Endothelial cell of umbilical vein (primary cell): Measurements from ENCODE around the gene TBC1D10A. TPM values are rescaled to one million over a fixed set of nuclear protein-coding genes. Genes with fewer than 3 reads are reported as not detected.
A peak's percentile ranks its signal among the peaks of the same experiment; 100 is the strongest.

Experiments
- BruUV-seq: library from RNA; stranded (reverse); fragments of 400-500 nt; replicated peaks from 2 replicates; lab custom pipeline; 2021; lab: Mats Ljungman, UMichigan
- CTCF ChIA-PET: fragments of 300-600, 350-600 bp; sonication (Branson Sonifier 250); formaldehyde crosslinking; loops from one replicate; lab custom pipeline; 2021; ENCODE audit warnings: antibody characterized with exemption, inconsistent platforms; lab: Charles Lee
- POLR2A ChIA-PET: fragments of 300-600, 350-600 bp; sonication (Branson Sonifier 250); formaldehyde crosslinking; loops from one replicate; lab custom pipeline; 2021; ENCODE audit warnings: antibody characterized with exemption, inconsistent platforms; lab: Charles Lee
- DNase-seq: peaks from one replicate; pipeline ENCODE4 v3.0.0-alpha.2; 2011; ENCODE audit warnings: low read depth, low spot score
- FAIRE-seq: peaks from 2 replicates; lab custom pipeline; 2011; peaks lifted over from hg19 to GRCh38; lab: Jason Lieb, UNC
- H2AFZ ChIP-seq: 2 replicates; pipeline ENCODE4 v1.6.0; 2012; ENCODE audit warnings: low read depth, low read length, control low read depth, inconsistent platforms
- H3K27ac ChIP-seq: 2 replicates; pipeline ENCODE4 v1.5.1; 2011; ENCODE audit warnings: low read depth, mild to moderate bottlenecking, control low read depth, low read length, moderate library complexity; ENCODE audit not compliant: insufficient read depth
- H3K27me3 ChIP-seq, 2 experiments: 2 replicates each; pipeline versions ENCODE4 v1.6.0 to v1.6.1; 2011; ENCODE audit warnings: low read length in 2 of 2, mixed read lengths in 1 of 2; ENCODE audit not compliant: control insufficient read depth in 2 of 2, insufficient read depth in 2 of 2
- H3K36me3 ChIP-seq, 2 experiments: 2 replicates in 1 of 2; 3 replicates in 1 of 2; pipeline ENCODE4 v1.5.1; 2011; ENCODE audit warnings: low read length in 2 of 2, mild to moderate bottlenecking in 1 of 2, moderate library complexity in 1 of 2; ENCODE audit not compliant: control insufficient read depth in 2 of 2, insufficient read depth in 2 of 2; ENCODE audit errors: extremely low read depth in 1 of 2
- H3K4me1 ChIP-seq: 3 replicates; pipeline ENCODE4 v1.5.1; 2011; ENCODE audit warnings: mild to moderate bottlenecking, low read length; ENCODE audit not compliant: control insufficient read depth, insufficient read depth; ENCODE audit errors: extremely low read depth
- H3K4me2 ChIP-seq: 2 replicates; pipeline ENCODE4 v1.6.1; 2011; ENCODE audit warnings: low read length, control low read depth, mixed read lengths; ENCODE audit not compliant: insufficient read depth
- H3K4me3 ChIP-seq, 3 experiments: fragments of 200-600 bp in 1 of 3; sonication (generic), shearing (Covaris generic) in 1 of 3; replicated peaks in 1 of 3; 2 replicates each; pipeline ENCODE4 v1.5.1; 2011 to 2016; ENCODE audit warnings: control low read depth in 3 of 3, low read length in 3 of 3, mild to moderate bottlenecking in 2 of 3, inconsistent platforms in 1 of 3, low read depth in 1 of 3, moderate library complexity in 1 of 3; ENCODE audit not compliant: insufficient read depth in 1 of 3
- H3K79me2 ChIP-seq: 2 replicates; pipeline ENCODE4 v1.6.0; 2012; ENCODE audit warnings: low read length, inconsistent platforms; ENCODE audit not compliant: control insufficient read depth, insufficient read depth
- H3K9ac ChIP-seq: replicated peaks from 2 replicates; pipeline ENCODE3; 2011; ENCODE audit warnings: low read length, control low read depth; ENCODE audit not compliant: insufficient read depth; ENCODE audit errors: extremely low read depth
- H3K9me1 ChIP-seq: replicated peaks from 3 replicates; pipeline ENCODE4 v1.6.0; 2011; ENCODE audit warnings: mild to moderate bottlenecking, low read length; ENCODE audit not compliant: control insufficient read depth, insufficient read depth; ENCODE audit errors: extremely low read depth
- H3K9me3 ChIP-seq: replicated peaks from 2 replicates; pipeline ENCODE4 v1.5.1; 2012; ENCODE audit warnings: low read length, inconsistent platforms; ENCODE audit not compliant: control insufficient read depth, insufficient read depth
- H4K20me1 ChIP-seq: replicated peaks from 2 replicates; pipeline ENCODE3; 2011; ENCODE audit warnings: mild to moderate bottlenecking, low read length; ENCODE audit not compliant: control insufficient read depth, insufficient read depth; ENCODE audit errors: extremely low read depth
- FOS ChIP-seq: IDR thresholded peaks from 2 replicates; pipeline ENCODE4 v1.6.1; 2011; ENCODE audit warnings: mild to moderate bottlenecking, low read length, moderate library complexity, borderline replicate concordance; ENCODE audit not compliant: insufficient read depth
- GATA2 ChIP-seq: IDR thresholded peaks from 2 replicates; pipeline ENCODE4 v1.7.0; 2011; ENCODE audit warnings: low read depth, mild to moderate bottlenecking, moderate library complexity, mixed read lengths, low read length; ENCODE audit not compliant: insufficient read length, insufficient read depth
- JUN ChIP-seq: IDR thresholded peaks from 2 replicates; pipeline ENCODE4 v1.6.1; 2011; ENCODE audit warnings: borderline replicate concordance, low read depth; ENCODE audit not compliant: insufficient read length, insufficient read depth
- MAX ChIP-seq: IDR thresholded peaks from 2 replicates; pipeline ENCODE4 v1.6.1; 2011; ENCODE audit not compliant: insufficient read depth, insufficient read length
- MYC ChIP-seq: IDR thresholded peaks from one replicate; pipeline ENCODE4 v1.6.1; 2011; ENCODE audit warnings: mild to moderate bottlenecking, low read depth, low read length
- POLR2A ChIP-seq: IDR thresholded peaks from 2 replicates; pipeline ENCODE4 v1.6.1; 2012; ENCODE audit warnings: low read depth, mild to moderate bottlenecking, control low read depth, low read length
- POLR2AphosphoS5 ChIP-seq: IDR thresholded peaks from 2 replicates; pipeline ENCODE4 v1.6.1; 2012; ENCODE audit warnings: low read depth, mild to moderate bottlenecking, control low read depth, low read length, moderate library complexity; ENCODE audit not compliant: insufficient read depth
- dilution Hi-C: fragments of 300-500 bp; cut with MboI; formaldehyde crosslinking; loops from one replicate; pipeline ENCODE4 v1.15.0; 2019; ENCODE audit warnings: low sequenced_read_pairs; ENCODE audit not compliant: extremely low pct_ligation_motif_present
- intact Hi-C: fragments of 100-400 bp; cut with micrococcal nuclease; formaldehyde crosslinking; loops from one replicate; pipeline ENCODE4 v1.10.0; 2022
- polyA plus RNA-seq, 4 experiments: library from polyadenylated mRNA; depleted of rRNA in 3 of 4; stranded (reverse) in 3 of 4; unstranded in 1 of 4; fragments of >200 nt; gene quantifications; 2 replicates each; pipeline versions ENCODE4 v1.2.1 to v1.2.3, GENCODE V29; 2011 to 2012; ENCODE audit warnings: missing spikeins in 1 of 4
- total RNA-seq: library from RNA; stranded (reverse); gene quantifications from 2 replicates; pipeline ENCODE4 v1.2.3, GENCODE V29; 2021
- TF ChIP-seq, protein P1 (sequence below), 2 donors: IDR thresholded peaks; 1 replicate in 1 of 2; 2 replicates in 1 of 2; pipeline ENCODE4 v1.5.1; 2011; ENCODE audit warnings: low read length in 2 of 2, mild to moderate bottlenecking in 2 of 2, moderate library complexity in 2 of 2, control low read depth in 1 of 2, inconsistent platforms in 1 of 2, low read depth in 1 of 2; ENCODE audit not compliant: insufficient read depth in 1 of 2; ENCODE audit errors: extremely low read depth in 1 of 2

TBC1D10A gene
- total and polyA plus RNA-seq, 2 donors (not counting 3 experiments of a cell fraction or from before 2014, with no cell fraction given) = 10.0 to 11.9 TPM

DNA sequence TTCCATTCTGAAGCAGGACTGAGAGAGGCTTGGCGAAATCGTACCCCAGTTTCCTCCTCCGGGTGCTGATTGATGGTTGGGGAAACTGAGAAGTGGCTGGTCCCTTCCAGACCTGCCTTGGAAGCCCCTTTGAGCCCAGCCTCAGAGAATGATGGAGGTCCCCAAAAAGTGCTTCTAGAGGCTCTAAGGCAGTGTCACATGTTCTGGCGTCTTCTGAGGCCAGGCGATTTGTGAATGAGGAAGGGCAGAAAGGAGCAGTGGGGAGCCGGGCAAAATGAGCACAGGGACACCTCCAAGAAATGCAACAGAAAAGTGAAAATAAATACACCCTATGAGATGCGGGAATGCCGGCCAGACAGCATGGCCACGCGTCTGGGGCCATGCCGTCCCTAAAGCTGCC is 79.2 kb downstream of the TBC1D10A start:
- BruUV-seq = no TSS peak
- Histone ChIP-seq H4K20me1 (no peaks in the 10 kb centered on the region), H3K9me1 (no peaks in the 10 kb centered on the region), H3K27ac (no peak overlapping the region), H3K79me2 (no peaks in the 10 kb centered on the region), H3K4me1 (peaks cover 11% of the 10 kb centered on the region), H3K9ac (no peak overlapping the region), H3K36me3 (no peaks in the 10 kb centered on the region), H3K4me2 (no peak overlapping the region), H3K9me3 (no peaks in the 10 kb centered on the region), H3K4me3 (no peak overlapping the region), H2AFZ (no peak overlapping the region), H3K27me3 (peaks cover 22 to 25% of the 10 kb centered on the region in 2 experiments)
- dilution Hi-C loops (no loop called here), intact Hi-C loops (no loop called here)
- POLR2A ChIA-PET = no interaction called here
- FAIRE-seq (no peak), DNase-seq (no peak)
- TF ChIP-seq POLR2AphosphoS5 (no peak), MAX (no peak), JUN (no peak), POLR2A (no peak)
- TF ChIP-seq, protein P1, sequence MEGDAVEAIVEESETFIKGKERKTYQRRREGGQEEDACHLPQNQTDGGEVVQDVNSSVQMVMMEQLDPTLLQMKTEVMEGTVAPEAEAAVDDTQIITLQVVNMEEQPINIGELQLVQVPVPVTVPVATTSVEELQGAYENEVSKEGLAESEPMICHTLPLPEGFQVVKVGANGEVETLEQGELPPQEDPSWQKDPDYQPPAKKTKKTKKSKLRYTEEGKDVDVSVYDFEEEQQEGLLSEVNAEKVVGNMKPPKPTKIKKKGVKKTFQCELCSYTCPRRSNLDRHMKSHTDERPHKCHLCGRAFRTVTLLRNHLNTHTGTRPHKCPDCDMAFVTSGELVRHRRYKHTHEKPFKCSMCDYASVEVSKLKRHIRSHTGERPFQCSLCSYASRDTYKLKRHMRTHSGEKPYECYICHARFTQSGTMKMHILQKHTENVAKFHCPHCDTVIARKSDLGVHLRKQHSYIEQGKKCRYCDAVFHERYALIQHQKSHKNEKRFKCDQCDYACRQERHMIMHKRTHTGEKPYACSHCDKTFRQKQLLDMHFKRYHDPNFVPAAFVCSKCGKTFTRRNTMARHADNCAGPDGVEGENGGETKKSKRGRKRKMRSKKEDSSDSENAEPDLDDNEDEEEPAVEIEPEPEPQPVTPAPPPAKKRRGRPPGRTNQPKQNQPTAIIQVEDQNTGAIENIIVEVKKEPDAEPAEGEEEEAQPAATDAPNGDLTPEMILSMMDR (IDR thresholded peaks at IDR 0.05; ENCODE audit: extremely low read depth in 1 of 2, insufficient read depth in 1 of 2, low read depth in 1 of 2, low read length in 2 of 2) = no peak
- CTCF ChIA-PET = no interaction called here

DNA sequence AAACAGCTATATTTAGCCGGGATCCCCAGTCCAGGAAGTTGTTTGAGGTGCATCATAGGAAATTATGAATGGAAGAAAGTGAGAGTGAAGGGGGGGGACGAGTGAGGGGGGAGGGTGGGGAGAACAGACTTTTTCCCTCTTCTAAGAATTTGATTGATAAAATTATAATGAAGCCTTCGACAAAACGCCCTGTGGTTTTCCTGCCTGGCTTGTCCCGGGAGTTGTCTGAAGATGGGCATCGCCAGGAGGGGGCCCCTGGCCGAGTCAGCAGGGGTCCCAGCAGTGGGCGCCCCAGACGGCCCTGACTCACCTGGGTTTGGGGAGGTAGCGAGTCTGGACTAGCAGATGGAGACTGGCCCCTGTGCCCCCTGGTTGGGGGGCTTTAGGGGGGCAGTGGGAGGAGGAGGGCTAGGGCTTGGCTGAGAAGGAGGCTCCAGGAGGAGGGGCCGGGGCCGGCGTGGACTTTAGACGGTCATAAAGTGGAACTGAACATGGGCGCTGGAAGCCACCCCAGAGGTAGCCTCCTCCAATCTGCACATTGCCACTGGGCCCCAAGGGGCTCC is 79.8 kb downstream of the TBC1D10A start:
- Histone ChIP-seq H2AFZ (peak overlapping the region; percentile 87), H3K9me1 (no peaks in the 10 kb centered on the region), H3K36me3 (no peaks in the 10 kb centered on the region), H3K4me3 (peak overlapping the region in 2 of 3 experiments; percentile 13 to 51), H4K20me1 (no peaks in the 10 kb centered on the region), H3K79me2 (no peaks in the 10 kb centered on the region), H3K27me3 (peaks cover 22 to 25% of the 10 kb centered on the region in 2 experiments), H3K9me3 (no peaks in the 10 kb centered on the region), H3K27ac (no peak overlapping the region), H3K4me2 (peak overlapping the region; percentile 81), H3K4me1 (peaks cover 11% of the 10 kb centered on the region), H3K9ac (no peak overlapping the region)
- FAIRE-seq (no peak), DNase-seq (no peak)
- POLR2A ChIA-PET = no interaction called here
- no TSS peak for BruUV-seq
- TF ChIP-seq MAX = no peak
- TF ChIP-seq FOS = no peak
- no peak for TF ChIP-seq POLR2A
- no peak for TF ChIP-seq POLR2AphosphoS5
- TF ChIP-seq, protein P1 (IDR thresholded peaks at IDR 0.05; ENCODE audit: extremely low read depth in 1 of 2, insufficient read depth in 1 of 2, low read depth in 1 of 2, low read length in 2 of 2) = no peak
- no peak for TF ChIP-seq GATA2
- no peak for TF ChIP-seq MYC
- no peak for TF ChIP-seq JUN
- dilution Hi-C loops = no loop called here
- intact Hi-C loops = no loop called here
- CTCF ChIA-PET = interaction anchor here (0.6 to 1.5 kb wide), 3 partner anchors 9 to 140 kb away, joined by 3 read pairs; no protein-coding TSS in a partner anchor
